Stomach (tissue), 4 donors: ENCODE data around the gene MYO5A.

ENCODE experiments used
- EP300 ChIP-seq: sonication (generic); formaldehyde crosslinking; IDR thresholded peaks from one replicate; pipeline ENCODE4 v1.6.1; 2017; ENCODE audit warnings: antibody characterized with exemption
- POLR2A ChIP-seq, 4 donors: fragments of 450-650 bp; IDR thresholded peaks; one replicate each; pipeline ENCODE4 v1.6.1; 2016; ENCODE audit warnings: antibody characterized with exemption in 4 of 4, control low read depth in 2 of 4, mild to moderate bottlenecking in 1 of 4, moderate library complexity in 1 of 4
- TF ChIP-seq, protein P1 (sequence below), 7 experiments: fragments of 450-650 bp in 4 of 7; fragments of 200-600 bp in 3 of 7; sonication (generic) in 3 of 7; IDR thresholded peaks; one replicate each; pipeline ENCODE4 v1.5.1; 2016 to 2019; ENCODE audit warnings: antibody characterized with exemption in 7 of 7, control low read depth in 2 of 7, mild to moderate bottlenecking in 1 of 7

DNA sequence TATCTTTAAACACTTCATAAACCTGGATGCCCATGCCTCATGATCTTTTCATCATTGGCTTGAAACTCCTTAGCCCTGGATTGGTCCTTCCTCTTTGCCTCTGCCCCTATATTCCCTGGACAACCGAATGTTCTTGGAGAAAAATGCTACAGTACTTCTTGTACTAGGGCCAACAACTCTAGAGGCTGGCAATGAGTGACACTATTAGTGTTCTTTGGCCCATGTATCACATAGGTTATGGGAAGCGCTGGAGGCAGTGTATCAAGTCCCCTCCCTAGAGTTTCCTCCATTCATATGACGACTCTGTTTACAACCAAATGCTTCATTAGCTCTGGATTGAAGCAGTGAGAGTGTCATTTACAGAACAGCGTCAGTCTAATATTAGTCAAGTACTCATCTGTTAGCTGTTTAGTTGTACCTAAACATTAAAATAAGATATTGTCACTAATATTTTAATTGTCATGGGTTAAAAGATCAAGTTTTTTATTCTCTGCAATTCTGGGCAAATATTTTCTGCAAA, 166.6 kb downstream of the MYO5A start:
- TF ChIP-seq, protein P1, sequence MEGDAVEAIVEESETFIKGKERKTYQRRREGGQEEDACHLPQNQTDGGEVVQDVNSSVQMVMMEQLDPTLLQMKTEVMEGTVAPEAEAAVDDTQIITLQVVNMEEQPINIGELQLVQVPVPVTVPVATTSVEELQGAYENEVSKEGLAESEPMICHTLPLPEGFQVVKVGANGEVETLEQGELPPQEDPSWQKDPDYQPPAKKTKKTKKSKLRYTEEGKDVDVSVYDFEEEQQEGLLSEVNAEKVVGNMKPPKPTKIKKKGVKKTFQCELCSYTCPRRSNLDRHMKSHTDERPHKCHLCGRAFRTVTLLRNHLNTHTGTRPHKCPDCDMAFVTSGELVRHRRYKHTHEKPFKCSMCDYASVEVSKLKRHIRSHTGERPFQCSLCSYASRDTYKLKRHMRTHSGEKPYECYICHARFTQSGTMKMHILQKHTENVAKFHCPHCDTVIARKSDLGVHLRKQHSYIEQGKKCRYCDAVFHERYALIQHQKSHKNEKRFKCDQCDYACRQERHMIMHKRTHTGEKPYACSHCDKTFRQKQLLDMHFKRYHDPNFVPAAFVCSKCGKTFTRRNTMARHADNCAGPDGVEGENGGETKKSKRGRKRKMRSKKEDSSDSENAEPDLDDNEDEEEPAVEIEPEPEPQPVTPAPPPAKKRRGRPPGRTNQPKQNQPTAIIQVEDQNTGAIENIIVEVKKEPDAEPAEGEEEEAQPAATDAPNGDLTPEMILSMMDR (IDR thresholded peaks at IDR 0.05) = no peak
- TF ChIP-seq EP300 = no peak
- TF ChIP-seq POLR2A (IDR thresholded peaks at IDR 0.05) = no peak
